Activated CD8-positive, alpha-beta memory T cell treated with anti-CD3 and anti-CD28 coated beads, Interleukin-2, amount 10 ng/mL, durations not matched to agents 7 days and 5 days (primary cell): Measurements from ENCODE around the gene FN1. TPM values are rescaled to one million over a fixed set of nuclear protein-coding genes. Genes with fewer than 3 reads are reported as not detected.
"Not testable (repeated sequence)": the region's sequence is repeated elsewhere in the genome, so short reads cannot be mapped to it uniquely, and the experiment has no call there.

ENCODE experiments used
- ATAC-seq: fragments of 150-1000 bp; cut with Tn5 transposase; one replicate; pipeline ENCODE4 v1.10.0; 2021; ENCODE audit warnings: moderate library complexity
- CTCF ChIA-PET: fragments of 350-600 bp; sonication (Branson Sonifier 250); formaldehyde crosslinking; loops from one replicate; lab custom pipeline; 2021; ENCODE audit warnings: antibody characterized with exemption; lab: Charles Lee
- DNase-seq: peaks from one replicate; pipeline ENCODE4 v3.0.0-alpha.2; 2020
- H3K27ac Mint-ChIP-seq: one replicate; pipeline ENCODE4 v1.8.0; 2021; ENCODE audit warnings: mild to moderate bottlenecking, mixed read lengths
- H3K27me3 Mint-ChIP-seq: one replicate; pipeline ENCODE4 v1.8.0; 2021; ENCODE audit warnings: mixed read lengths
- H3K36me3 Mint-ChIP-seq: one replicate; pipeline ENCODE4 v1.8.0; 2021; ENCODE audit warnings: mild to moderate bottlenecking, mixed read lengths
- H3K4me1 Mint-ChIP-seq: one replicate; pipeline ENCODE4 v1.8.0; 2021; ENCODE audit warnings: mixed read lengths
- H3K4me3 Mint-ChIP-seq: one replicate; pipeline ENCODE4 v1.8.0; 2021; ENCODE audit warnings: mild to moderate bottlenecking, moderate library complexity, mixed read lengths
- H3K9me3 Mint-ChIP-seq: one replicate; pipeline ENCODE4 v1.8.0; 2022; ENCODE audit warnings: low read depth, mixed read lengths
- total RNA-seq, 2 experiments: library from RNA; stranded (reverse); gene quantifications; one replicate each; pipeline ENCODE4 v1.2.3, GENCODE V29; 2021

FN1 gene
- total RNA-seq, 2 experiments from 2014 or later = 0.70 to 2.5 TPM

GRCh38 chr2:215319500-215319899 lies 116.4 kb downstream of the FN1 start:
- no peak overlapping the region for H3K27ac Mint-ChIP-seq
- H3K4me3 Mint-ChIP-seq = no peak overlapping the region
- H3K4me1 Mint-ChIP-seq = peaks cover 38% of the 10 kb centered on the region

GRCh38 chr2:215316336-215316735 lies 119.5 kb downstream of the FN1 start:
- H3K27me3 Mint-ChIP-seq = no peaks in the 10 kb centered on the region
- no peak overlapping the region for H3K4me3 Mint-ChIP-seq
- CTCF ChIA-PET = no interaction called here
- H3K9me3 Mint-ChIP-seq = no peaks in the 10 kb centered on the region
- H3K36me3 Mint-ChIP-seq = peaks cover 57% of the 10 kb centered on the region
- no peak overlapping the region for H3K27ac Mint-ChIP-seq
- ATAC-seq (no peak), DNase-seq (no peak)
- peaks cover 53% of the 10 kb centered on the region for H3K4me1 Mint-ChIP-seq

More at GRCh38 chr2:215319500-215319899, 116.4 kb downstream of the FN1 start:
- ATAC-seq (no peak), DNase-seq (no peak)
- CTCF ChIA-PET = interaction anchor here (1.0 kb wide), 1 partner anchor 14 kb away, joined by 3 read pairs; no protein-coding TSS in a partner anchor
- Mint-ChIP-seq H3K27me3 (no peaks in the 10 kb centered on the region), H3K9me3 (no peaks in the 10 kb centered on the region), H3K36me3 (peaks cover 59% of the 10 kb centered on the region)

GRCh38 chr2:215315301-215315700 lies 120.6 kb downstream of the FN1 start:
- Mint-ChIP-seq H3K27me3 (no peaks in the 10 kb centered on the region), H3K4me1 (peaks cover 50% of the 10 kb centered on the region), H3K36me3 (peaks cover 51% of the 10 kb centered on the region), H3K4me3 (no peak overlapping the region), H3K9me3 (no peaks in the 10 kb centered on the region), H3K27ac (no peak overlapping the region)
- no peak for ATAC-seq
- CTCF ChIA-PET = no interaction called here
- no peak for DNase-seq

- Mint-ChIP-seq H3K9me3 (no peaks in the 10 kb centered on the region), H3K4me3 (no peak overlapping the region), H3K36me3 (peaks cover 47% of the 10 kb centered on the region), H3K27me3 (no peaks in the 10 kb centered on the region), H3K27ac (no peak overlapping the region), H3K4me1 (peaks cover 47% of the 10 kb centered on the region)
- CTCF ChIA-PET = no interaction called here
- no peak for DNase-seq
- ATAC-seq = no peak
Measured at GRCh38 chr2:215314896-215315295, 121.0 kb downstream of the FN1 start.

GRCh38 chr2:215313255-215313613 lies 122.6 kb downstream of the FN1 start:
- CTCF ChIA-PET = no interaction called here
- peak overlapping the region; percentile 93 for H3K4me3 Mint-ChIP-seq
- H3K27me3 Mint-ChIP-seq = no peaks in the 10 kb centered on the region
- H3K36me3 Mint-ChIP-seq = peaks cover 37% of the 10 kb centered on the region
- DNase-seq = no peak
- peak overlapping the region; percentile 95 for H3K27ac Mint-ChIP-seq
- ATAC-seq = no peak
- H3K4me1 Mint-ChIP-seq = peaks cover 43% of the 10 kb centered on the region
- no peaks in the 10 kb centered on the region for H3K9me3 Mint-ChIP-seq

GRCh38 chr2:215311625-215312396 lies 124.1 kb downstream of the FN1 start, which contains the start of gene ATIC:
TSS of gene ATIC (plus strand) at chr2:215312059. CDS start at chr2:215312143, 84 bp downstream.
- ATAC-seq (peak; percentile 97), DNase-seq (peak; percentile 96)
- Mint-ChIP-seq H3K36me3 (peaks cover 31% of the 10 kb centered on the region), H3K9me3 (no peaks in the 10 kb centered on the region), H3K4me1 (peaks cover 39% of the 10 kb centered on the region), H3K4me3 (peak within 1 kb of the TSS; percentile 93), H3K27me3 (peaks cover 3% of the 10 kb centered on the region), H3K27ac (peak within 1 kb of the TSS; percentile 95)
- CTCF ChIA-PET = interaction anchor here (0.5 to 1.5 kb wide), 6 partner anchors 9 to 721 kb away, joined by 3 to 5 read pairs (median 3); no protein-coding TSS in a partner anchor

- H3K9me3 Mint-ChIP-seq = not testable (repeated sequence)
- H3K4me1 Mint-ChIP-seq = peaks cover 37% of the 10 kb centered on the region
Measured at GRCh38 chr2:215311259-215311624, 124.6 kb downstream of the FN1 start.

More at GRCh38 chr2:215311259-215311624, 124.6 kb downstream of the FN1 start:
- CTCF ChIA-PET = interaction anchor here (1.1 to 1.5 kb wide), 5 partner anchors 9 to 722 kb away, joined by 3 to 5 read pairs (median 3); no protein-coding TSS in a partner anchor
- Mint-ChIP-seq H3K27ac (peak overlapping the region; percentile 88), H3K4me3 (peak overlapping the region; percentile 93), H3K36me3 (peaks cover 29% of the 10 kb centered on the region)
- ATAC-seq (peak; percentile 29), DNase-seq (peak; percentile 62)
- H3K27me3 Mint-ChIP-seq = not testable (repeated sequence)

Other genes starting within 250 kb of the FN1 start
- gene ATIC, start 124.0 kb downstream of the FN1 start, total RNA-seq = 100 to 1,000 TPM; 166 to 224 TPM